NK-92 (cell line): ENCODE results near the gene EGFL7.

Experiments used
- DNase-seq: peaks from one replicate; lab custom pipeline; 2025; ENCODE audit not compliant: unreplicated experiment; lab: John Stamatoyannopoulos, UW

The EGFL7 gene

GRCh38 chr9:136714096-136714892, 51.6 kb downstream of the EGFL7 start:
- DNase-seq: no peak

GRCh38 chr9:136714893-136715274, 52.2 kb downstream of the EGFL7 start:
- DNase-seq: no peak

GRCh38 chr9:136717399-136717798, 54.7 kb downstream of the EGFL7 start:
- no peak for DNase-seq

DNA sequence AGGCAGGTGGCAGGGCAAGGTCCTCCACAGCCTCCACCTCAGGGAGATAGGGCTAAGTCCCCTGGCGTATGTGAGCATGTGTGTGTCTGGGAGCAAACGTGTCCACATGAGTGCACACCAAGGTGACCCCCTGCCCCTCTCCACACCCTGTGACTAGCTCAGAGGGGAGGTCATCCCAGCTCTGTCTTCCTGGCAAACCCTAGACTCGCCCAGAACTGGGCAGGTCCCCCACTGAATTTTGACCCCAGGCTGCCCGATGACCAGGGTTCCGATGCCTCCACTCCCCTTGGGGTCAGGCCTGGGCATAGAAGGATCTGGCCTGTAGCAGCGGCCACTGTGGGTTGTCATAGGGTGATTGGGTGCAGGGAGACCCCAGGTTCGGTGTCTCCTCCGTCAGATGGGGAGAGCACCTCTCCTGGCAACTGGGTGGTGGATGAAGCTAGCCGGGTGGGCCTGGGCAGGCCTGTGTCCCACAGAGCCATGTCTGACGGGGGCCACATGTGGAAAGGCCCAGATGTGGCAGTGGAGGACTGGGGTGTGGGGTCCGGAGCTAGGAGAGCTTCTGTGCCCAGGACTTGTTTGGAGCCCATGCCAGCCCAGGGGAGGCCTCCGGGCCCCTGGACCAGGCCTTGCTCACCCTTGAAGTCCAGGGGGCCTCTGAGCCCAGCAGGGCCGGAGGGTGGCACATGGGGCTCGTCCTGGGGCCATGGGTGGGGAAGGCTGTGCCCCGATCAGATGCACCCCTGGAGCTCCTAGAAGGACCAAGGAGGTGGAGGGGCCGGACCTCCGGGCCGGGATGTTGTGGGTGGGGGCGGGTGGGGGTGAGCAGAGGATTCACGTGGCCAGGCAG, 55.9 kb downstream of the EGFL7 start:
- no peak for DNase-seq

DNA sequence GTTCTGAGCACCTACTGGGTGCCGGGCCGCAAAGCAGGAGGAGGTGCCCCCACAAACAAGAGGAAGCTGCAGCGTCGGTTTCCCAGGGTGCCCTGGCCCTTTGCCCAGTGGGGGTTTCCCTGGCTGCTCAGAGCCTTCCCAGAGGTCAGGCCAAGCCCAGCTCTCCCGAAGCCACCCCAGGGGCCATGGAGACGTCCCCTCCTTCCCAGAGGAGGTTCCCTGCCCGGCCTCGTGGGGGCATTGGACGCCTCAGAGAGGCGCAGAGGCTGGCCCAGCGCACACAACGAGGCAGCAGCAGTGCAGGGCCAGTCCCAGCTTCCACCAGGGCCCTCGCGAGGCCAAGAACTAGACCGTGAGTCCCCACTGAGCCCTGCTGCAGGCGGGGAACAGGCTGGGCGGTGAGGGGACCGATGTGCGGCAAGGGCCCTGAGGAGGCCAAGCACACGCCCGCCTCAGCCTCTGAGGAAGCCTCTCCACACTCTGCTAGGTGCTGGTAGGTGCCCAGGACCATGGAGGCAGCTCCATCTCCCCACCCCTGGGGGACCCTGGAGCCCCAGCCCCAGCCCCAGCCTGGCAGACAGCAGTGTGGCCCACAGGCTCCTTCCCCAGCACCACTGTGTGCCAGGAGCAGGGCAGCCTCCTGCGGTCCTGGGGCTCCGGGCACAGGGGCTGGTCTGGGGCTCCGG, 56.6 kb downstream of the EGFL7 start:
- DNase-seq: no peak

- DNase-seq: no peak
Measured at GRCh38 chr9:136720251-136720897, 57.7 kb downstream of the EGFL7 start.

GRCh38 chr9:136720898-136721338, 58.2 kb downstream of the EGFL7 start:
- no peak for DNase-seq

DNA sequence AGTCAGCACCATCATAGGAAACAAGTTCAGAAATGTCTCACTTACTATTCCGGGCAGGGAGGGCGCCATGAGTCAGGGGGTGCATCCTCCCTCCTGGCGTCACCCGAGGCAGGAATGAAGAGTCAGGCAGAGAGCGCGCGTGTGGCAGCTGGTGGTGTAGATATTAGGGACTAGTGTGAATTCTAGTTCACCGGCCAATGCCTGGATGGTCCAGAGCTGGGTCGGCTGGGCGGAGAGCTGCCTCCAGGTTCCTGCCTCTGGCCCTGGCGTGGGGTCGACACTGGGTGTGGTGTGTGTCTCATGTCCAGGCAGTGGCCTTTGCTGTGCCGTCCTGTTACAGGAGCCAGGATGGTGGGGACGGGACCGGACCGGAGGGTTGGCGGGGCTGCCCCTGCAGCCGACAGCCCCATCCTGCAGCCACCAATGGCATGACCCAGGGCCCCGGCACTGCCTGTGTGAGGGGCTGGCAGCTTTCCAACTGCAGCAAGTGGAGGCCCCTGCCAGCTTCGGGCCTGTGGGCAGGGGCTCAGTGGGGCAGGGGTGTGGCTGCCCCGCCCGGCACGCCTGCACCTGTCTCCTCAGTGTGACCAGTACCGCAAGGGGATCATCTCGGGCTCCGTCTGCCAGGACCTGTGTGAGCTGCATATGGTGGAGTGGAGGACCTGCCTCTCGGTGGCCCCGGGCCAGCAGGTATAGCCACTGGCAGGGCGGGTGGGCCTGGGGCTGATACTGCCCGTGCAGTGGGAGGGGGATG, 58.8 kb downstream of the EGFL7 start:
- DNase-seq: no peak
